ENCODE measurements around the gene BDKRB2. TPM values are rescaled to one million over a fixed set of nuclear protein-coding genes. Genes with fewer than 3 reads are reported as not detected.

BDKRB2 gene
- polyA plus RNA-seq, 1 donor from 2014 or later, result not detected

GRCh38 chr14:96197969-96198368 is 6.7 kb upstream of the BDKRB2 start:
- no peak for TF ChIP-seq RAD21 (conservative IDR thresholded peaks at IDR 0.05)
- no peak for TF ChIP-seq SMC3 (conservative IDR thresholded peaks at IDR 0.05; ENCODE audit: poor library complexity)
- no peak for TF ChIP-seq EZH2 (IDR thresholded peaks at IDR 0.05; ENCODE audit: borderline replicate concordance, insufficient read depth, low read length, poor library complexity, severe bottlenecking)
- no peak for TF ChIP-seq MXI1 (conservative IDR thresholded peaks at IDR 0.05; ENCODE audit: poor library complexity, severe bottlenecking)
- no peak for TF ChIP-seq POLR2AphosphoS5 (IDR thresholded peaks at IDR 0.05)
- TF ChIP-seq REST (IDR thresholded peaks at IDR 0.05; ENCODE audit: borderline replicate concordance), result no peak
- H3K79me2 ChIP-seq (replicated peaks; ENCODE audit: insufficient read depth, low read length), result no peaks in the 10 kb centered on the region
- H3K27ac ChIP-seq (ENCODE audit: low read length), result no peak overlapping the region
- no peak overlapping the region for H3K4me2 ChIP-seq (ENCODE audit: low read length)
- no peaks in the 10 kb centered on the region for H4K20me1 ChIP-seq (ENCODE audit: insufficient read depth)
- H3F3A ChIP-seq (ENCODE audit: insufficient read depth, low read length, poor library complexity, severe bottlenecking), result no peaks in the 10 kb centered on the region
- H3K9me2 ChIP-seq (ENCODE audit: insufficient read depth, low read length), result no peaks in the 10 kb centered on the region
- H3K36me3 ChIP-seq (ENCODE audit: insufficient read depth, low read length), result no peaks in the 10 kb centered on the region
- no peak overlapping the region for H2AFZ ChIP-seq (ENCODE audit: low read depth, low read length)
- no peak overlapping the region for H3K9ac ChIP-seq (ENCODE audit: low read length)
- H3K27me3 ChIP-seq (ENCODE audit: insufficient read depth, low read depth, low read length), result no peaks in the 10 kb centered on the region
- no peak overlapping the region for H3K4me3 ChIP-seq (ENCODE audit: low read length)
- H3K9me3 ChIP-seq (ENCODE audit: low read length), result no peaks in the 10 kb centered on the region

GRCh38 chr14:96198430-96199130 is 6.1 kb upstream of the BDKRB2 start:
- TF ChIP-seq SMC3 (conservative IDR thresholded peaks at IDR 0.05; ENCODE audit: poor library complexity) (no peak), EZH2 (IDR thresholded peaks at IDR 0.05; ENCODE audit: borderline replicate concordance, insufficient read depth, low read length, poor library complexity, severe bottlenecking) (no peak)
- TF ChIP-seq, protein P1, sequence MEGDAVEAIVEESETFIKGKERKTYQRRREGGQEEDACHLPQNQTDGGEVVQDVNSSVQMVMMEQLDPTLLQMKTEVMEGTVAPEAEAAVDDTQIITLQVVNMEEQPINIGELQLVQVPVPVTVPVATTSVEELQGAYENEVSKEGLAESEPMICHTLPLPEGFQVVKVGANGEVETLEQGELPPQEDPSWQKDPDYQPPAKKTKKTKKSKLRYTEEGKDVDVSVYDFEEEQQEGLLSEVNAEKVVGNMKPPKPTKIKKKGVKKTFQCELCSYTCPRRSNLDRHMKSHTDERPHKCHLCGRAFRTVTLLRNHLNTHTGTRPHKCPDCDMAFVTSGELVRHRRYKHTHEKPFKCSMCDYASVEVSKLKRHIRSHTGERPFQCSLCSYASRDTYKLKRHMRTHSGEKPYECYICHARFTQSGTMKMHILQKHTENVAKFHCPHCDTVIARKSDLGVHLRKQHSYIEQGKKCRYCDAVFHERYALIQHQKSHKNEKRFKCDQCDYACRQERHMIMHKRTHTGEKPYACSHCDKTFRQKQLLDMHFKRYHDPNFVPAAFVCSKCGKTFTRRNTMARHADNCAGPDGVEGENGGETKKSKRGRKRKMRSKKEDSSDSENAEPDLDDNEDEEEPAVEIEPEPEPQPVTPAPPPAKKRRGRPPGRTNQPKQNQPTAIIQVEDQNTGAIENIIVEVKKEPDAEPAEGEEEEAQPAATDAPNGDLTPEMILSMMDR (IDR thresholded peaks at IDR 0.05; ENCODE audit: poor library complexity, severe bottlenecking), result no peak
- no peaks in the 10 kb centered on the region for H3K27me3 ChIP-seq (ENCODE audit: insufficient read depth, low read depth, low read length)
- H3K27ac ChIP-seq (ENCODE audit: low read length), result no peak overlapping the region
- no peak overlapping the region for H3K4me2 ChIP-seq (ENCODE audit: low read length)
- H3K9ac ChIP-seq (ENCODE audit: low read length), result no peak overlapping the region
- H3K9me2 ChIP-seq (ENCODE audit: insufficient read depth, low read length), result no peaks in the 10 kb centered on the region
- H3K9me3 ChIP-seq (ENCODE audit: low read length), result no peaks in the 10 kb centered on the region
- H3K79me2 ChIP-seq (replicated peaks; ENCODE audit: insufficient read depth, low read length), result no peaks in the 10 kb centered on the region
- H4K20me1 ChIP-seq (ENCODE audit: insufficient read depth), result no peaks in the 10 kb centered on the region
- no peak overlapping the region for H2AFZ ChIP-seq (ENCODE audit: low read depth, low read length)
- H3F3A ChIP-seq (ENCODE audit: insufficient read depth, low read length, poor library complexity, severe bottlenecking), result no peaks in the 10 kb centered on the region
- H3K36me3 ChIP-seq (ENCODE audit: insufficient read depth, low read length), result no peaks in the 10 kb centered on the region
- no peak overlapping the region for H3K4me3 ChIP-seq (ENCODE audit: low read length)

DNA sequence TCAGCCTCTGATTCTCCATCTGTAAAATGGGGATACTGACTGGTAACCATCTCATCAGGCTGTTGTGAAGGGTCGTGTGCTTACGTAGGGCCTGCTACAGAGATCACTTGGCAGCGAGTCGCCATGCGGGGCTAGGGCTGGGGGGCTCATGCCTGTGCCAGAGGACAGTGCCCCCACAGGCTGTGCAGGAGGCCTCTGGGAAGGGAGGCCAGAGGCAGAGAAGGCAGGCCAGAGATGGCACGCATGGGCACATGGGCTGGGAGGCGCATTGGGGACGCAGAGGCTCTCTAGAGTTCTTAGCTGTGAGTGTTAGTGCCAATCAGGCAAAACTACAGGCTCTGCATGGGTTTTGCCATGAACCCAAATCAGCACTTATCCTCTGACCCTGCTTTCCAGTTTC is 3.5 kb upstream of the BDKRB2 start:
- no peaks in the 10 kb centered on the region for H3K9me3 ChIP-seq (ENCODE audit: low read length)
- H3K9me2 ChIP-seq (ENCODE audit: insufficient read depth, low read length), result no peaks in the 10 kb centered on the region
- TF ChIP-seq SMC3 (conservative IDR thresholded peaks at IDR 0.05; ENCODE audit: poor library complexity) (no peak), EP300 (conservative IDR thresholded peaks at IDR 0.05; ENCODE audit: poor library complexity, severe bottlenecking) (no peak), MXI1 (conservative IDR thresholded peaks at IDR 0.05; ENCODE audit: poor library complexity, severe bottlenecking) (no peak), RAD21 (conservative IDR thresholded peaks at IDR 0.05) (no peak), POLR2AphosphoS5 (IDR thresholded peaks at IDR 0.05) (no peak), TAF1 (IDR thresholded peaks at IDR 0.05; ENCODE audit: low read depth) (no peak), REST (IDR thresholded peaks at IDR 0.05; ENCODE audit: borderline replicate concordance) (no peak), EZH2 (IDR thresholded peaks at IDR 0.05; ENCODE audit: borderline replicate concordance, insufficient read depth, low read length, poor library complexity, severe bottlenecking) (no peak)
- TF ChIP-seq, protein P1 (IDR thresholded peaks at IDR 0.05; ENCODE audit: poor library complexity, severe bottlenecking), result no peak

More for the DNA sequence above, 3.5 kb upstream of the BDKRB2 start:
- Histone ChIP-seq H3K4me3 (ENCODE audit: low read length) (no peak overlapping the region), H3K27ac (ENCODE audit: low read length) (no peak overlapping the region), H4K20me1 (ENCODE audit: insufficient read depth) (no peaks in the 10 kb centered on the region), H3K27me3 (ENCODE audit: insufficient read depth, low read depth, low read length) (peaks cover 5% of the 10 kb centered on the region), H3K79me2 (replicated peaks; ENCODE audit: insufficient read depth, low read length) (no peaks in the 10 kb centered on the region), H3K36me3 (ENCODE audit: insufficient read depth, low read length) (no peaks in the 10 kb centered on the region), H2AFZ (ENCODE audit: low read depth, low read length) (no peak overlapping the region), H3F3A (ENCODE audit: insufficient read depth, low read length, poor library complexity, severe bottlenecking) (no peaks in the 10 kb centered on the region), H3K4me2 (ENCODE audit: low read length) (no peak overlapping the region), H3K9ac (ENCODE audit: low read length) (no peak overlapping the region)
